D721Med (cell line): ENCODE data around the gene TANGO2.

ENCODE experiments used
- DNase-seq: peaks from one replicate; pipeline ENCODE4 v3.0.0; 2011; ENCODE audit warnings: low spot score; ENCODE audit not compliant: insufficient read length
- FAIRE-seq: peaks from 2 replicates; lab custom pipeline; 2011; peaks lifted over from hg19 to GRCh38; lab: Jason Lieb, UNC
- CTCF ChIP-seq: IDR thresholded peaks from 2 replicates; pipeline ENCODE4 v1.5.1; 2012; ENCODE audit warnings: mild to moderate bottlenecking, control low read depth; ENCODE audit not compliant: insufficient read depth; ENCODE audit errors: missing control alignments

TANGO2 gene

GRCh38 chr22:20051927-20052308, 31.0 kb downstream of the TANGO2 start:
- no peak for DNase-seq
- no peak for TF ChIP-seq CTCF
- no peak for FAIRE-seq

- DNase-seq (no peak), FAIRE-seq (no peak)
- no peak for TF ChIP-seq CTCF
Measured at GRCh38 chr22:20052309-20053259, 31.7 kb downstream of the TANGO2 start.

GRCh38 chr22:20053407-20054033, 32.6 kb downstream of the TANGO2 start:
- no peak for DNase-seq
- TF ChIP-seq CTCF, result no peak
- FAIRE-seq, result no peak

GRCh38 chr22:20054034-20054427, 33.1 kb downstream of the TANGO2 start:
- FAIRE-seq, result no peak
- no peak for DNase-seq
- TF ChIP-seq CTCF, result no peak

- no peak for DNase-seq
- FAIRE-seq, result no peak
- no peak for TF ChIP-seq CTCF
Measured at GRCh38 chr22:20054485-20054884, 33.6 kb downstream of the TANGO2 start.

GRCh38 chr22:20055144-20055543, 34.2 kb downstream of the TANGO2 start:
- FAIRE-seq (no peak), DNase-seq (no peak)
- no peak for TF ChIP-seq CTCF

GRCh38 chr22:20055654-20056053, 34.7 kb downstream of the TANGO2 start:
- FAIRE-seq, result no peak
- DNase-seq, result no peak

More at GRCh38 chr22:20055654-20056053, 34.7 kb downstream of the TANGO2 start:
- no peak for TF ChIP-seq CTCF
